WERI-Rb-1 (cell line): Measurements from ENCODE around the gene PRKAB2.

Experiments used
- DNase-seq: peaks from one replicate; pipeline ENCODE4 v3.0.0-alpha.2; 2020
- H3K27ac ChIP-seq: fragments of 250-450 bp; sonication (Bioruptor Pico); 2 replicates; pipeline ENCODE4 v1.5.1; 2020; ENCODE audit warnings: mild to moderate bottlenecking, moderate library complexity
- H3K27me3 ChIP-seq: fragments of 250-450 bp; sonication (Bioruptor Pico); 2 replicates; pipeline ENCODE4 v1.5.1; 2021; ENCODE audit warnings: mild to moderate bottlenecking, low read depth, moderate library complexity; ENCODE audit not compliant: insufficient read depth, severe bottlenecking
- H3K36me3 ChIP-seq: fragments of 250-450 bp; sonication (Bioruptor Pico); 2 replicates; pipeline ENCODE4 v1.5.1; 2020; ENCODE audit warnings: mild to moderate bottlenecking, moderate library complexity
- H3K4me3 ChIP-seq: 2 replicates; pipeline ENCODE4 v1.5.1; 2011; ENCODE audit warnings: low read depth, mild to moderate bottlenecking, control low read depth, low read length
- H3K9me3 ChIP-seq: fragments of 250-450 bp; sonication (Bioruptor Pico); 2 replicates; pipeline ENCODE4 v1.5.1; 2021; ENCODE audit warnings: mild to moderate bottlenecking, moderate library complexity; ENCODE audit not compliant: severe bottlenecking
- CTCF ChIP-seq: IDR thresholded peaks from 2 replicates; pipeline ENCODE4 v1.5.1; 2011; ENCODE audit warnings: low read depth, mild to moderate bottlenecking, control low read depth, inconsistent platforms, low read length

The PRKAB2 gene

GRCh38 chr1:147172168-147173016, at the start of gene PRKAB2:
TSS of gene PRKAB2 (minus strand) at chr1:147172470. CDS start at chr1:147172144, 326 bp downstream.
- no peaks in the 10 kb centered on the region for H3K27me3 ChIP-seq
- peak within 1 kb of the TSS; percentile 92 for H3K4me3 ChIP-seq
- no peaks in the 10 kb centered on the region for H3K9me3 ChIP-seq
- peaks cover 10% of the 10 kb centered on the region for H3K36me3 ChIP-seq
- TF ChIP-seq CTCF: peak; percentile 97
- DNase-seq: peak; percentile 100
- H3K27ac ChIP-seq: peak within 1 kb of the TSS; percentile 76

GRCh38 chr1:147218606-147219005, 46.3 kb upstream of the PRKAB2 start:
- no peak overlapping the region for H3K4me3 ChIP-seq
- H3K9me3 ChIP-seq: no peaks in the 10 kb centered on the region

GRCh38 chr1:147217141-147217540, 44.9 kb upstream of the PRKAB2 start:
- Histone ChIP-seq H3K27ac (no peak overlapping the region), H3K27me3 (no peaks in the 10 kb centered on the region), H3K9me3 (no peaks in the 10 kb centered on the region), H3K36me3 (no peaks in the 10 kb centered on the region), H3K4me3 (no peak overlapping the region)
- DNase-seq: no peak
- no peak for TF ChIP-seq CTCF

More at GRCh38 chr1:147218606-147219005, 46.3 kb upstream of the PRKAB2 start:
- Histone ChIP-seq H3K36me3 (no peaks in the 10 kb centered on the region), H3K27ac (no peak overlapping the region), H3K27me3 (no peaks in the 10 kb centered on the region)
- TF ChIP-seq CTCF: no peak
- no peak for DNase-seq

GRCh38 chr1:147216124-147216523, 43.9 kb upstream of the PRKAB2 start:
- Histone ChIP-seq H3K36me3 (no peaks in the 10 kb centered on the region), H3K27me3 (no peaks in the 10 kb centered on the region), H3K4me3 (no peak overlapping the region), H3K27ac (no peak overlapping the region), H3K9me3 (no peaks in the 10 kb centered on the region)
- TF ChIP-seq CTCF: no peak
- no peak for DNase-seq

GRCh38 chr1:147215540-147215916, 43.3 kb upstream of the PRKAB2 start:
- Histone ChIP-seq H3K36me3 (no peaks in the 10 kb centered on the region), H3K27ac (no peak overlapping the region), H3K9me3 (no peaks in the 10 kb centered on the region), H3K4me3 (no peak overlapping the region), H3K27me3 (no peaks in the 10 kb centered on the region)
- TF ChIP-seq CTCF: no peak
- DNase-seq: no peak
